ENCODE data around the gene IGSF3.

The IGSF3 gene

DNA sequence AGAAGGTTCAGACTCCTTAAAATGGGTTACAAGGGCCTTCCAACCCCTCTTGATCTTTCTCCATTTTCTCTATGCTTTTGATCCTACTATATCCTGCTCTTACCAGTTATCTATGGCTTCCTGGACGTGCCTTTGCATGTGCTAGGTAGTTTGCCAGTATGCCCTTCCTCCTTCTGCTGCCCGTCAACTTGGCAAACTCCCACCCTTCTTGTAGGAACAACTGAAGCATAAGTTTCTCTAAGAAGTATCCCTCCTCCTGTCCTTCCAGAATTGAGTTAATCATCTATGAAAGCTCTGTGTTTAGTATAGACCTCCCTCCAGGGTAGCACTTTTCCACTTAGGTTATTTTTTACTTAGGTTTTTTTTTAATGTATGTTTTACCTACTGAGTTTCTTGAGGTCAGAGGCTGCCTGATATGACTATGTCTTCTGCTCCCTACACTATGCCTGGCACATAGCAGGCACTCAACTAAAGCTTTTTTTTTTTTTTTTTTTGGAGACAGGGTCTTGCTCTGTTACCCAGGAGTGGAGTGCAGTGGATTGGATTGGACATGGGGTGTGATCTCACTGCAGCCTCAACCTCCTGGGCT, 10.0 kb upstream of the IGSF3 start:
- no peaks in the 10 kb centered on the region for H3K9me3 ChIP-seq (ENCODE audit: control insufficient read depth in 1 of 2, low read length in 2 of 2)
- no peak overlapping the region for H3K4me3 ChIP-seq (ENCODE audit: low read depth in 1 of 2, low read length in 2 of 2)
- no peak overlapping the region for H3K27ac ChIP-seq (ENCODE audit: low read depth, low read length)
- no peak overlapping the region for H3K9ac ChIP-seq (ENCODE audit: low read depth in 1 of 2, low read length in 2 of 2)
- no peaks in the 10 kb centered on the region for H3K36me3 ChIP-seq (ENCODE audit: control insufficient read depth in 1 of 2, insufficient read depth in 2 of 2, low read length in 2 of 2)
- no peaks in the 10 kb centered on the region for H3K4me1 ChIP-seq (ENCODE audit: control insufficient read depth in 1 of 2, insufficient read depth in 2 of 2, low read length in 2 of 2)
- H3K27me3 ChIP-seq (ENCODE audit: control insufficient read depth in 1 of 2, insufficient read depth in 2 of 2, low read length in 2 of 2) = no peaks in the 10 kb centered on the region

GRCh38 chr1:116676291-116676690, 8.8 kb upstream of the IGSF3 start:
- no peaks in the 10 kb centered on the region for H3K4me1 ChIP-seq (ENCODE audit: control insufficient read depth in 1 of 2, insufficient read depth in 2 of 2, low read length in 2 of 2)
- no peak overlapping the region for H3K9ac ChIP-seq (ENCODE audit: low read depth in 1 of 2, low read length in 2 of 2)
- no peaks in the 10 kb centered on the region for H3K36me3 ChIP-seq (ENCODE audit: control insufficient read depth in 1 of 2, insufficient read depth in 2 of 2, low read length in 2 of 2)
- no peaks in the 10 kb centered on the region for H3K27me3 ChIP-seq (ENCODE audit: control insufficient read depth in 1 of 2, insufficient read depth in 2 of 2, low read length in 2 of 2)
- H3K27ac ChIP-seq (ENCODE audit: low read depth, low read length) = no peak overlapping the region
- H3K4me3 ChIP-seq (ENCODE audit: low read depth in 1 of 2, low read length in 2 of 2) = no peak overlapping the region
- no peaks in the 10 kb centered on the region for H3K9me3 ChIP-seq (ENCODE audit: control insufficient read depth in 1 of 2, low read length in 2 of 2)

DNA sequence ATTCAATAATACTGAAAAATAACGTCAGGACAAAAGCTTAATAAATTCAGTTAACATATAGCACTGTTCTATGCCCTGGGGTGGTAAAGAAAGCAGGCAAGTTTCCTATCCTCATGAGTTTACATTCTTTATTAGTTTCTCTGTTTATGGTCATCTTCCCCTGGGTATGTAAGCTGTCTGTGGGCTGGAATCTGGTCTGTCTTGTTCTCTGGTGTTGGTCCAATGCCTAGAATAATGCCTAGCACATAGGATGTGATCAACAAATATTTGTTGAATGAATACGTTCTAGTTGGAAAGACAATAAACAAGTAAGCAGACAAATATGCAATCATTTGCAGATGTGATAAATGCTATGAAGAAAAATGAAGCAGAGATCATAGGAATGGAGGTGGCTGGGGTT, 7.2 kb upstream of the IGSF3 start:
- H3K9ac ChIP-seq (ENCODE audit: low read depth in 1 of 2, low read length in 2 of 2) = no peak overlapping the region
- no peaks in the 10 kb centered on the region for H3K36me3 ChIP-seq (ENCODE audit: control insufficient read depth in 1 of 2, insufficient read depth in 2 of 2, low read length in 2 of 2)
- no peak overlapping the region for H3K27ac ChIP-seq (ENCODE audit: low read depth, low read length)
- H3K4me3 ChIP-seq (ENCODE audit: low read depth in 1 of 2, low read length in 2 of 2) = no peak overlapping the region
- H3K4me1 ChIP-seq (ENCODE audit: control insufficient read depth in 1 of 2, insufficient read depth in 2 of 2, low read length in 2 of 2) = no peaks in the 10 kb centered on the region
- no peaks in the 10 kb centered on the region for H3K27me3 ChIP-seq (ENCODE audit: control insufficient read depth in 1 of 2, insufficient read depth in 2 of 2, low read length in 2 of 2)
- no peaks in the 10 kb centered on the region for H3K9me3 ChIP-seq (ENCODE audit: control insufficient read depth in 1 of 2, low read length in 2 of 2)

GRCh38 chr1:116674011-116674531, 6.5 kb upstream of the IGSF3 start:
- no peak overlapping the region for H3K9ac ChIP-seq (ENCODE audit: low read depth in 1 of 2, low read length in 2 of 2)
- H3K27ac ChIP-seq (ENCODE audit: low read depth, low read length) = no peak overlapping the region
- no peaks in the 10 kb centered on the region for H3K9me3 ChIP-seq (ENCODE audit: control insufficient read depth in 1 of 2, low read length in 2 of 2)
- H3K36me3 ChIP-seq (ENCODE audit: control insufficient read depth in 1 of 2, insufficient read depth in 2 of 2, low read length in 2 of 2) = no peaks in the 10 kb centered on the region
- no peak overlapping the region for H3K4me3 ChIP-seq (ENCODE audit: low read depth in 1 of 2, low read length in 2 of 2)
- H3K4me1 ChIP-seq (ENCODE audit: control insufficient read depth in 1 of 2, insufficient read depth in 2 of 2, low read length in 2 of 2) = no peaks in the 10 kb centered on the region
- H3K27me3 ChIP-seq (ENCODE audit: control insufficient read depth in 1 of 2, insufficient read depth in 2 of 2, low read length in 2 of 2) = no peaks in the 10 kb centered on the region

GRCh38 chr1:116671912-116672311, 4.4 kb upstream of the IGSF3 start:
- no peak overlapping the region for H3K9ac ChIP-seq (ENCODE audit: low read depth in 1 of 2, low read length in 2 of 2)

GRCh38 chr1:116671072-116671760, 3.7 kb upstream of the IGSF3 start:
- H3K4me3 ChIP-seq (ENCODE audit: low read depth in 1 of 2, low read length in 2 of 2) = no peak overlapping the region
- no peak overlapping the region for H3K9ac ChIP-seq (ENCODE audit: low read depth in 1 of 2, low read length in 2 of 2)
- H3K36me3 ChIP-seq (ENCODE audit: control insufficient read depth in 1 of 2, insufficient read depth in 2 of 2, low read length in 2 of 2) = no peaks in the 10 kb centered on the region
- peaks cover 6 to 15% of the 10 kb centered on the region in 2 donors for H3K4me1 ChIP-seq (ENCODE audit: control insufficient read depth in 1 of 2, insufficient read depth in 2 of 2, low read length in 2 of 2)
- H3K27ac ChIP-seq (ENCODE audit: low read depth, low read length) = no peak overlapping the region
- peaks cover 0 to 6% of the 10 kb centered on the region in 2 donors for H3K27me3 ChIP-seq (ENCODE audit: control insufficient read depth in 1 of 2, insufficient read depth in 2 of 2, low read length in 2 of 2)
- no peaks in the 10 kb centered on the region for H3K9me3 ChIP-seq (ENCODE audit: control insufficient read depth in 1 of 2, low read length in 2 of 2)

More at GRCh38 chr1:116671912-116672311, 4.4 kb upstream of the IGSF3 start:
- Histone ChIP-seq H3K27me3 (ENCODE audit: control insufficient read depth in 1 of 2, insufficient read depth in 2 of 2, low read length in 2 of 2) (peaks cover 0 to under 1% of the 10 kb centered on the region in 2 donors), H3K4me1 (ENCODE audit: control insufficient read depth in 1 of 2, insufficient read depth in 2 of 2, low read length in 2 of 2) (peaks cover 0 to 8% of the 10 kb centered on the region in 2 donors), H3K4me3 (ENCODE audit: low read depth in 1 of 2, low read length in 2 of 2) (no peak overlapping the region), H3K36me3 (ENCODE audit: control insufficient read depth in 1 of 2, insufficient read depth in 2 of 2, low read length in 2 of 2) (no peaks in the 10 kb centered on the region), H3K9me3 (ENCODE audit: control insufficient read depth in 1 of 2, low read length in 2 of 2) (no peaks in the 10 kb centered on the region), H3K27ac (ENCODE audit: low read depth, low read length) (no peak overlapping the region)

- H3K36me3 ChIP-seq (ENCODE audit: control insufficient read depth in 1 of 2, insufficient read depth in 2 of 2, low read length in 2 of 2) = peaks cover 0 to 3% of the 10 kb centered on the region in 2 donors
- H3K4me1 ChIP-seq (ENCODE audit: control insufficient read depth in 1 of 2, insufficient read depth in 2 of 2, low read length in 2 of 2) = peaks cover 28 to 29% of the 10 kb centered on the region in 2 donors
These were observed 744 bp upstream of the IGSF3 start for GRCh38 chr1:116668277-116668676.

DNA sequence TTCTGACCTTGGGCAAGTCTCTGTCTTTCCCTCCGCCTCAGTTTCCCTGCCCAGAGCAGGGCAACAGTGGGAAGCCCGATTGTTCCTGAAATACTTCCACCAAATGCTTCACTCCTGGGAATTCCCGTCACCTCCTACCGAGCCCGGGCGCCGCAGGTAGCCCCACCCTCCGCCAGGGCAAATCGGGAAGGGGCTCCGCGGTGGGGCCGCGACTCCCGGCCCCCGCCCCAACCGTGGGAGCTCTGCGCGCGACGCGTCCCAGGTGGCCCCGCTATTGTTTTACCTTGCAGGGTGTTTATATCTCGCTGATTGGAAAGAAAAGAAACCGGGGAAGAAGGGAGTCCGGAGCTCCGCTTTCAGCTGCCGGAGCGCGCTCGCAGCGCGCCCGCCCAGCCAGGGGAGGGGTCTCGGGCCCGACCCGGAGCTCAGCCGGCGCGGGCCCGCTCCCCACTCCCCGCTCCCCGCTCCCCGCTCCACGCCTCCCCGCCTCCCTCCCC, 407 bp downstream of the IGSF3 start:
- peak overlapping the region; percentile 21 to 39 for H3K9ac ChIP-seq (ENCODE audit: low read depth in 1 of 2, low read length in 2 of 2)
- peak overlapping the region; percentile 70 to 78 for H3K4me3 ChIP-seq (ENCODE audit: low read depth in 1 of 2, low read length in 2 of 2)
- H3K36me3 ChIP-seq (ENCODE audit: control insufficient read depth in 1 of 2, insufficient read depth in 2 of 2, low read length in 2 of 2) = peaks cover 0 to 3% of the 10 kb centered on the region in 2 donors
- H3K9me3 ChIP-seq (ENCODE audit: control insufficient read depth in 1 of 2, low read length in 2 of 2) = no peaks in the 10 kb centered on the region
- H3K4me1 ChIP-seq (ENCODE audit: control insufficient read depth in 1 of 2, insufficient read depth in 2 of 2, low read length in 2 of 2) = peaks cover 28 to 29% of the 10 kb centered on the region in 2 donors
- H3K27me3 ChIP-seq (ENCODE audit: control insufficient read depth in 1 of 2, insufficient read depth in 2 of 2, low read length in 2 of 2) = peaks cover 0 to 6% of the 10 kb centered on the region in 2 donors
- H3K27ac ChIP-seq (ENCODE audit: low read depth, low read length) = no peak overlapping the region

More at GRCh38 chr1:116668277-116668676, 744 bp upstream of the IGSF3 start:
- Histone ChIP-seq H3K4me3 (ENCODE audit: low read depth in 1 of 2, low read length in 2 of 2) (peak overlapping the region; percentile 36 to 50), H3K9ac (ENCODE audit: low read depth in 1 of 2, low read length in 2 of 2) (no peak overlapping the region), H3K9me3 (ENCODE audit: control insufficient read depth in 1 of 2, low read length in 2 of 2) (no peaks in the 10 kb centered on the region), H3K27ac (ENCODE audit: low read depth, low read length) (no peak overlapping the region), H3K27me3 (ENCODE audit: control insufficient read depth in 1 of 2, insufficient read depth in 2 of 2, low read length in 2 of 2) (peaks cover 0 to 6% of the 10 kb centered on the region in 2 donors)

- Histone ChIP-seq H3K36me3 (ENCODE audit: control insufficient read depth in 1 of 2, insufficient read depth in 2 of 2, low read length in 2 of 2) (peaks cover 0 to 3% of the 10 kb centered on the region in 2 donors), H3K4me1 (ENCODE audit: control insufficient read depth in 1 of 2, insufficient read depth in 2 of 2, low read length in 2 of 2) (peaks cover 28 to 29% of the 10 kb centered on the region in 2 donors), H3K27ac (ENCODE audit: low read depth, low read length) (no peak overlapping the region), H3K4me3 (ENCODE audit: low read depth in 1 of 2, low read length in 2 of 2) (peak overlapping the region; percentile 70 to 78), H3K27me3 (ENCODE audit: control insufficient read depth in 1 of 2, insufficient read depth in 2 of 2, low read length in 2 of 2) (peaks cover 0 to 6% of the 10 kb centered on the region in 2 donors), H3K9me3 (ENCODE audit: control insufficient read depth in 1 of 2, low read length in 2 of 2) (no peaks in the 10 kb centered on the region), H3K9ac (ENCODE audit: low read depth in 1 of 2, low read length in 2 of 2) (peak overlapping the region; percentile 21 to 39)
These were observed 1.1 kb downstream of the IGSF3 start for GRCh38 chr1:116666187-116667077.

All from duodenal mucosa (tissue), 2 donors.